GM12872 (cell line): Measurements from ENCODE around the gene LMCD1.

ENCODE experiments used
- TF ChIP-seq, protein P1 (sequence below): IDR thresholded peaks from 3 replicates; pipeline ENCODE4 v1.5.1; 2011; ENCODE audit warnings: low read depth, mild to moderate bottlenecking, low read length, moderate library complexity; ENCODE audit not compliant: insufficient read depth

Gene LMCD1

DNA sequence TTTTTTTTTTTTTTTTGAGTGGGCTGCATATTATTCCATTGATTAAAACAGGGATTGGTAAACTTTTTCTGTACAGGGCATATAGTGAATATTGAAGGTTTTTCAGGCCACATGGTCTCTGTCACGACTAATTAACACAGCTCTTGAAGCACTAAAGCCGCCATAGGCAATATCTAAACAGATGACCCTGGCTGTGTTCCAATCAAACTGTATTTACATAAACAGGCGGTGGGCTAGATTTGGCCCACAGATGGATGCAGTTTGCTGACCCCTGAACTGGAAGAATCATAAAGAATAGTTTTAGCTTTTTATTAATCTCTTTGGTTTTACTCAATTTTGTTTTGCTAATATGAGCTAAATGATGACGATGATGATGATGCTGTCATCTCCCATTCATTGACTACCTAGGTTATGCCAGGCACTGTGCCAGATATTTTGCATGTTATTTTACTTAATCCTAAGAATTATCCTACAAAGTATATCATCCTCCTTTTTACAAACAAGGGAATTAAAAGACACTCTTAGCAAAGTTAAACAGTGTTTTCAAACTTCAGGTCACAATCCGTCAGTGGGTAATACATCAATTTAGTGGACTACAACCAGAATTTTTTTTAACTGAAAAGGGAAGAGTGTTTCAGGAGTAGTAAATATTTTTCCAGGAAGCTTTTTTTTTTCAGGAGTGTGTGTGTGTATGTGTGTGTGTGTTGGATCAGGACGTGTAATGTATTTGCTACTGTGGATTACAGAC is 54.3 kb downstream of the LMCD1 start:
- TF ChIP-seq, protein P1, sequence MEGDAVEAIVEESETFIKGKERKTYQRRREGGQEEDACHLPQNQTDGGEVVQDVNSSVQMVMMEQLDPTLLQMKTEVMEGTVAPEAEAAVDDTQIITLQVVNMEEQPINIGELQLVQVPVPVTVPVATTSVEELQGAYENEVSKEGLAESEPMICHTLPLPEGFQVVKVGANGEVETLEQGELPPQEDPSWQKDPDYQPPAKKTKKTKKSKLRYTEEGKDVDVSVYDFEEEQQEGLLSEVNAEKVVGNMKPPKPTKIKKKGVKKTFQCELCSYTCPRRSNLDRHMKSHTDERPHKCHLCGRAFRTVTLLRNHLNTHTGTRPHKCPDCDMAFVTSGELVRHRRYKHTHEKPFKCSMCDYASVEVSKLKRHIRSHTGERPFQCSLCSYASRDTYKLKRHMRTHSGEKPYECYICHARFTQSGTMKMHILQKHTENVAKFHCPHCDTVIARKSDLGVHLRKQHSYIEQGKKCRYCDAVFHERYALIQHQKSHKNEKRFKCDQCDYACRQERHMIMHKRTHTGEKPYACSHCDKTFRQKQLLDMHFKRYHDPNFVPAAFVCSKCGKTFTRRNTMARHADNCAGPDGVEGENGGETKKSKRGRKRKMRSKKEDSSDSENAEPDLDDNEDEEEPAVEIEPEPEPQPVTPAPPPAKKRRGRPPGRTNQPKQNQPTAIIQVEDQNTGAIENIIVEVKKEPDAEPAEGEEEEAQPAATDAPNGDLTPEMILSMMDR: no peak

DNA sequence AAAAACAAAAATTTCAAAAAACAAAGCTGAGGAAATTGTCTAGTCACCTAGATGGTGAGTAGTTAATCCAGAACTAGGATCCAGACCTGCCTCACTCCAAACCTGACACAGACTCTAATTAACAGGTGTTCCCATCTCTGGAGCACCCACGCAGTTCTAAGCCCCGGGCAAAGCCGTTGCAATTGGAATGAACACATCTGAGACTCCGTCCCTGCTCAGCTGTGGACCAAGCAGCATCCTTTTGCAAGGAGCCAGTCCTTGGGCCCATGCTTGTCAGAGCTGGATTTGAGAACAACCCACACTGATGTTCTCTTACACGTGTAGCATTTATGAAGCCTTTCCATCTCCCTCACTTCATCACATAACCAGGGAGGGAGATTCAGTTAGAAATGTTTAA is 54.8 kb downstream of the LMCD1 start:
- TF ChIP-seq, protein P1: no peak

DNA sequence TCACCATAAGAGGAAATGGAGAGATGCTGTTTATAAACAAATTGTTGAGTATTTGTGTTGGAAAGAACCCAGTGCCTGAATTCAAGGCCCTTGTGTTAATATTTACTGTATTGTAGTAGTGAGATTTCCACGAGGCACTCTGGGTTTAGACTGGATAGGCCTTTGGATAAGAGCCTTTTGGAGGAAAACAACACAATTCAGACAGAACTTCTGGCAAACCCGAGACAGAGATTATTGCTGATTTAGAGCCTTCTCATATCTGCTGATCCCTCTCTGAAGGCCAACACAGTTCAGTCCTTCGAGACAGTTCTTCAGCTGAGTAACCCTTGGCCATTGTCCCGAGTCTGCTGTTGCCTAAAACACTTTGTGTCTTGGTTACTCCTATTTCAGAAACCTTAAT is 55.7 kb downstream of the LMCD1 start:
- TF ChIP-seq, protein P1: no peak

DNA sequence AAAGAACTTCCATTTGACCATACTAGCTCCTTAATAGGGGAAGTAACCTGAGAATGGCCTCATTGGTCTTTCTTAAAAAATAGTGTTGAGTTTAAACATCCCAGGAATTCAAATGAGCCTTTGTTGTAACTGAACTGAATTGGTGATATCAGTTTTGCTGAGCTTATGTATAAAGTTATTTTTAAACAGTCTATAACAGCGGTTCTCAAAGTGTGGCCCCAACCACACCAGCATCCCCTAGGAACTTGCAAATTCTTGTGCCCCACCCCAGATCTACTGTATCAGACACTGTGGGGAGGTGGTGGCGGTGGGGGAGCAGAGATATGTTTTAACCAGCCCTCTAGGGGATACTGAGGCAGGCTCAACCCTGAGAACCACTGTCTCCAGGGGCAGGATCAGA is 57.0 kb downstream of the LMCD1 start:
- TF ChIP-seq, protein P1: no peak

DNA sequence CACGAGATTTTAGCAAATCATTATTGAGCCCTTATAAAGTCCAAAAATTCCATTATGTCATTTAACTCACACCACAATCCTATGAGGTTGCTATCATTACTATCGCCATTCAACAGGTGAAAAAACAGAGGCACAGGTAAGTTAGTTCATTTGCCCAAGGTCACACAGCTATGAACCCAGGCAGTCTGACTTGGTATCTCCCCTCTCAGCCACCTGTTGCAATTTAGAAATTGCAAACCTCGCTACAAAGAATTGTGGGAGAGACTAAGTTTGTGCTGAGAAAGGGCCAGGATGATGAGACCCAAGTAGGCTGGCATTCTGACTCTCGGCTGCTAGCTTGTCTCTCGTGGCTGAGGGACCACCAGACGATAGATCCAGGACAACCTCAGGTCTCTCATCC is 57.7 kb downstream of the LMCD1 start:
- TF ChIP-seq, protein P1: no peak

DNA sequence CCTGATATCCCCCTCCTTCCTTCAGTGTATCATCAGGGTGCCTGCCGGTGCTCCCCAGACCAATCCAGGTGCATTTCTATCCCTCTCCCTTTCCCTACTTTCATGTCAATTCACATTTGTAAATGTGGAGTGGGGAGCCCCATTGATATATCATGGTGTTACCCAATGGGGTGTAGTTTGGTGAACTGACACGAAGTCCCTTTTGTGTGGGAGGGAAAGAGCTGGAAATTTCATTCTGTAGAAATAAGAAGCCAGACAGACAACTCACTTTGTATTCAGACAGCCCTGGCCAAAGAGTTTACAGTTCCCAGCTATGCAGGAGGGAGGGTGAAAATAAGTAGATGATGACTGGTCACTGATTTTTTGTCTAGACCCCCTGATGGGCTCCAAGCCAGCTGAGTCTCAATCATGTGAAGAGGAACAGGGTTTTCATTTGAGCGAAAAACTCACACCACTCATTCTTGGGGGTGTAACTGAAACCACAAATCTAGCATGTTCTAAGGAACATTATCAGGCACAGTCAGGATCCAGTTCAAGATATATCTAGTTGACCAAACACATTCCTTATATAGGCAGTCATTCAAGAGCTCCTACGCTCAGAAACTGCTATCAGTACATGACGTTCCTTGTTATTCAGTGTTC is 58.9 kb downstream of the LMCD1 start:
- TF ChIP-seq, protein P1: no peak

DNA sequence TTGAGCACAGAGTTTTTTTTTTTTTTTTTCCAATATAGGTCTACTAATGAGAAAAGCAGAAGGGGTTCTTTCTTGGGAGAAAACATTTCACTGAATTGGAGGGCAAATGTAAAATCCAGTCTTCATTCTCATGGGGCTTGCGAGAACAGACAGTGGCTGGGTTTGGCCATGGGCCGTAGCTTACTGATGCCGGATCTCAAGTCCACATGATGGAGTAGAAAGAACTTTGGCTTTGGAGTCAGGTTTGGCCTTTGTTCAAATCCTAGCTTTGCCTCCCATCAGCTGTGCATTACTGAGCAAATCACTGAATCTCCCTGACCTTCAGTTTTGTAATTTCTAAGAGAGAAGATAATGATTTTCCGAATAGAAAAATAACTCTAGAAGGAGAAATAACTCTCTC is 59.7 kb downstream of the LMCD1 start:
- TF ChIP-seq, protein P1: no peak
